ENCODE measurements around the gene BNC2. TPM values are rescaled to one million over a fixed set of nuclear protein-coding genes. Genes with fewer than 3 reads are reported as not detected.

BNC2 gene
- total RNA-seq, 2 experiments from 2014 or later: not detected

DNA sequence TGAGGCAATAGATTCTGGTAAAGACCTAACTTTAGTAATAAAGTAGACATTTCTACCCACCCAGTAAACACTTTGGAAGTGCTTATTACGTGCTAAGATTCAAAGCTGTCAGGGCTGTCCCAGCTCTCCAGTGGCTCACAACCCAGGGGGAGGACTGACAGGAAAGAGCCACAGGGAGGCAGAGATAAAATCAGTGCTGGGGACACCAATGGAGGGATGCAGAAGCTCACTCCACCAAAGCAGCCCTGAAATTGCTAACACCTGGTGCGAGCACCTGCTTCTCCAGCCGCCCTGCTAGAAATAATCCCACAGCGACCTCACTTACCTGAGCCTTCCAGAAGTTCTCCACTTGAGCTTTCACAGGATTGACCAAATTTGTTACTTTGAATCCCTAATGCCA, 501.0 kb downstream of the BNC2 start:
- Histone ChIP-seq H3K9me2 (ENCODE audit: insufficient read depth, low read length) (no peaks in the 10 kb centered on the region), H3K4me3 (ENCODE audit: low read depth, low read length, poor library complexity, severe bottlenecking) (no peak overlapping the region), H3K4me2 (ENCODE audit: low read length) (no peak overlapping the region), H3K27ac (ENCODE audit: low read depth, low read length, poor library complexity, severe bottlenecking) (no peak overlapping the region), H3K9me3 (ENCODE audit: low read length) (no peaks in the 10 kb centered on the region), H4K20me1 (ENCODE audit: insufficient read depth, low read length) (no peaks in the 10 kb centered on the region), H2AFZ (ENCODE audit: low read length) (no peak overlapping the region), H3K36me3 (ENCODE audit: insufficient read depth, low read length) (no peaks in the 10 kb centered on the region), H3K4me1 (ENCODE audit: insufficient read depth, low read length, poor library complexity, severe bottlenecking) (no peaks in the 10 kb centered on the region), H3K79me2 (ENCODE audit: insufficient read depth, low read depth, low read length) (no peaks in the 10 kb centered on the region)
- intact Hi-C loops (cut with micrococcal nuclease; ENCODE audit: unreplicated experiment): no loop called here
- no TSS peak for BruUV-seq (replicated peaks)
- no peak for DNase-seq (ENCODE audit: low spot score)
- ChIA-PET POLR2A (no interaction called here), CTCF (ENCODE audit: unreplicated experiment) (no interaction called here)
- TF ChIP-seq, protein P1, sequence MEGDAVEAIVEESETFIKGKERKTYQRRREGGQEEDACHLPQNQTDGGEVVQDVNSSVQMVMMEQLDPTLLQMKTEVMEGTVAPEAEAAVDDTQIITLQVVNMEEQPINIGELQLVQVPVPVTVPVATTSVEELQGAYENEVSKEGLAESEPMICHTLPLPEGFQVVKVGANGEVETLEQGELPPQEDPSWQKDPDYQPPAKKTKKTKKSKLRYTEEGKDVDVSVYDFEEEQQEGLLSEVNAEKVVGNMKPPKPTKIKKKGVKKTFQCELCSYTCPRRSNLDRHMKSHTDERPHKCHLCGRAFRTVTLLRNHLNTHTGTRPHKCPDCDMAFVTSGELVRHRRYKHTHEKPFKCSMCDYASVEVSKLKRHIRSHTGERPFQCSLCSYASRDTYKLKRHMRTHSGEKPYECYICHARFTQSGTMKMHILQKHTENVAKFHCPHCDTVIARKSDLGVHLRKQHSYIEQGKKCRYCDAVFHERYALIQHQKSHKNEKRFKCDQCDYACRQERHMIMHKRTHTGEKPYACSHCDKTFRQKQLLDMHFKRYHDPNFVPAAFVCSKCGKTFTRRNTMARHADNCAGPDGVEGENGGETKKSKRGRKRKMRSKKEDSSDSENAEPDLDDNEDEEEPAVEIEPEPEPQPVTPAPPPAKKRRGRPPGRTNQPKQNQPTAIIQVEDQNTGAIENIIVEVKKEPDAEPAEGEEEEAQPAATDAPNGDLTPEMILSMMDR (conservative IDR thresholded peaks at IDR 0.05; ENCODE audit: low read length): no peak
- no peak for TF ChIP-seq EZH2phosphoT487 (IDR thresholded peaks at IDR 0.05; ENCODE audit: borderline replicate concordance, low read depth, low read length)

DNA sequence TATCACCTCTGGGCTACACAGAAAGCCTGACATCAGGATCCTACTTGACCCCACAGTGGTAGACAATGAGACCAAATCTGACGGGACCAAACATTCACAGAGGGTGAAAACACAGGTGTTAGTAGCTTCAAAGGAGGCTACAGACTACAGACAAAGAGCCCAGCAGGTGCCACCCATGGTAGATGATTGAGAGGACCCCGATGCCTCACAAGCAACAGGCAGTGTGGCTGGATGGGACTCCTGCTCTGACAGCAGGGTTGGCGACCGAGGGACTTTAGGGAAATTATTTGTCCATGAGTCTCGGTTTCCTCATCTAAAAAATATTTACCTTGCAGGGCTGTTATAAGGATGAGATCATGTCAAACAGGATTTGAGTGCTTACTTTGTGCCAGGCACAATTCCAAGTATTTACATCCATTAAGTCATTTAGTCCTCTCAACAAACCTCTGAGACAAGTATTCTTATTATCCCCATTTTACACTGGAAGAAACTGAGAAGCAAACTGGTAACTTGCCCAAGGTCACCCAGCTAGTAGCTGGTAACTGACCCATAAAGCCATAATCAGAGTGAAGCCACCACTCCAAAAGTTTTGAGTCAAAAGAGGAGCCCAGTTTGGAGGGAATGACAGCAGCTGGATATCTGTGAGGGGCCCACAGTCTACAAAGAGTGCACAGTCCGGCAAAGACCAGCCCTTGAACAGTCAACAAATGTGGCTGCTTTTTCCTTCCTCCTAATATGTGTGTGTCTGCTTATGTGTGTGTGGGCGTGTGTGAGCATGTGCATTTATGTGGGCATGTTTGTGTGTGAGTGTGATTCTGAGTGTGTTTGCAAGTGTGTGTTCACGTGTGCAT, 502.0 kb downstream of the BNC2 start:
- Histone ChIP-seq H3K4me3 (ENCODE audit: low read depth, low read length, poor library complexity, severe bottlenecking) (no peak overlapping the region), H3K36me3 (ENCODE audit: insufficient read depth, low read length) (no peaks in the 10 kb centered on the region), H3K4me1 (ENCODE audit: insufficient read depth, low read length, poor library complexity, severe bottlenecking) (no peaks in the 10 kb centered on the region), H3K27ac (ENCODE audit: low read depth, low read length, poor library complexity, severe bottlenecking) (no peak overlapping the region), H4K20me1 (ENCODE audit: insufficient read depth, low read length) (no peaks in the 10 kb centered on the region), H3K9me2 (ENCODE audit: insufficient read depth, low read length) (no peaks in the 10 kb centered on the region), H2AFZ (ENCODE audit: low read length) (no peak overlapping the region), H3K4me2 (ENCODE audit: low read length) (no peak overlapping the region), H3K9me3 (ENCODE audit: low read length) (no peaks in the 10 kb centered on the region), H3K79me2 (ENCODE audit: insufficient read depth, low read depth, low read length) (no peaks in the 10 kb centered on the region)
- intact Hi-C loops (cut with micrococcal nuclease; ENCODE audit: unreplicated experiment): no loop called here
- no TSS peak for BruUV-seq (replicated peaks)
- TF ChIP-seq, protein P1 (conservative IDR thresholded peaks at IDR 0.05; ENCODE audit: low read length): no peak
- TF ChIP-seq EZH2phosphoT487 (IDR thresholded peaks at IDR 0.05; ENCODE audit: borderline replicate concordance, low read depth, low read length): no peak
- POLR2A ChIA-PET: no interaction called here
- CTCF ChIA-PET (ENCODE audit: unreplicated experiment): no interaction called here
- no peak for DNase-seq (ENCODE audit: low spot score)

DNA sequence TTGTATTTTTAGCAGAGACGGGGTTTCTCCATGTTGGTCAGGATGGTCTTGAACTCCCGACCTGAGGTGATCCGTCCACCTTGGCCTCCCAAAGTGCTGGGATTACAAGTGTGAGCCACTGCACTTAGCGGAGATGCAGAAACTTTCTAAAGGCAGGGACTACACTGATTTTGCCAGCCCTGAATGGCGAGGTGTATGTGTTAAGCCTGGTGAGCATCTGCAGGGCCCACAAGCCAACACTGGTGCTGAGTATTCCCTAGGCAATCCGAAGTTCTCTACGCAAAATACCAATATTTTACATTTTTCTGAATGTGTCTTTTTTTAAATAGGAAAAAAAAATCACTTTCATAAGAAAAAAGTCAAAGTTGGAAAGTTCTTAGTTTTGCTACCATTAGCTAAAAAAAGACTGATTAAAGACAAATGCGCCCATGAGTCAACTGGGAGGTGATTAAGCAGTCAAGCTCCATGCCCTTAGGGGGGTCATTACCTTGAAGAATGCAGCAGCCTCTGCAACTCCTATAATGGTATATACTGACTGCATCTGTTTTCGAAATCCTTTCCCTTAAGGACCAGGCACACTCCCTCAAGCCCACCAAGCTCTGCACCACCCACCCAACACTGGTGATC, 502.8 kb downstream of the BNC2 start:
- H3K4me1 ChIP-seq (ENCODE audit: insufficient read depth, low read length, poor library complexity, severe bottlenecking): no peaks in the 10 kb centered on the region
- no TSS peak for BruUV-seq (replicated peaks)
- CTCF ChIA-PET (ENCODE audit: unreplicated experiment): no interaction called here
- no peaks in the 10 kb centered on the region for H4K20me1 ChIP-seq (ENCODE audit: insufficient read depth, low read length)
- H3K36me3 ChIP-seq (ENCODE audit: insufficient read depth, low read length): no peaks in the 10 kb centered on the region
- H3K9me3 ChIP-seq (ENCODE audit: low read length): no peaks in the 10 kb centered on the region
- intact Hi-C loops (cut with micrococcal nuclease; ENCODE audit: unreplicated experiment): no loop called here
- H2AFZ ChIP-seq (ENCODE audit: low read length): no peak overlapping the region
- no peak for DNase-seq (ENCODE audit: low spot score)
- TF ChIP-seq EZH2phosphoT487 (IDR thresholded peaks at IDR 0.05; ENCODE audit: borderline replicate concordance, low read depth, low read length): no peak
- TF ChIP-seq, protein P1 (conservative IDR thresholded peaks at IDR 0.05; ENCODE audit: low read length): no peak
- no peaks in the 10 kb centered on the region for H3K9me2 ChIP-seq (ENCODE audit: insufficient read depth, low read length)
- H3K4me2 ChIP-seq (ENCODE audit: low read length): no peak overlapping the region
- H3K27ac ChIP-seq (ENCODE audit: low read depth, low read length, poor library complexity, severe bottlenecking): no peak overlapping the region
- H3K79me2 ChIP-seq (ENCODE audit: insufficient read depth, low read depth, low read length): no peaks in the 10 kb centered on the region
- no peak overlapping the region for H3K4me3 ChIP-seq (ENCODE audit: low read depth, low read length, poor library complexity, severe bottlenecking)
- POLR2A ChIA-PET: no interaction called here

Measured in OCI-LY7 (cell line).